Neural crest cell (in vitro differentiated cells): ENCODE measurements around the gene TMEM120B. TPM values are rescaled to one million over a fixed set of nuclear protein-coding genes. Genes with fewer than 3 reads are reported as not detected.

ENCODE experiments used
- DNase-seq: peaks from one replicate; pipeline ENCODE4 v3.0.0; 2021; ENCODE audit warnings: low read depth, mixed read lengths, low spot score
- H3K27ac Mint-ChIP-seq: one replicate; pipeline ENCODE4 v1.8.0; 2021; ENCODE audit warnings: mild to moderate bottlenecking, mixed read lengths; ENCODE audit not compliant: unreplicated experiment
- H3K27me3 Mint-ChIP-seq: 2 replicates; pipeline ENCODE4 v1.8.0; 2021; ENCODE audit warnings: low read depth, mild to moderate bottlenecking, mixed read lengths
- H3K36me3 Mint-ChIP-seq: 2 replicates; pipeline ENCODE4 v1.8.0; 2021; ENCODE audit warnings: low read depth, mild to moderate bottlenecking, mixed read lengths
- H3K4me1 Mint-ChIP-seq: 2 replicates; pipeline ENCODE4 v1.8.0; 2021; ENCODE audit warnings: mixed read lengths
- H3K4me3 Mint-ChIP-seq: one replicate; pipeline ENCODE4 v1.8.0; 2021; ENCODE audit warnings: mild to moderate bottlenecking, mixed read lengths
- H3K9me3 Mint-ChIP-seq: 2 replicates; pipeline ENCODE4 v1.8.0; 2021; ENCODE audit warnings: mixed read lengths
- CTCF ChIP-seq: fragments of 200-600 bp; sonication (generic); conservative IDR thresholded peaks from 2 replicates; pipeline ENCODE4 v1.5.0; 2021; ENCODE audit warnings: antibody characterized with exemption, mild to moderate bottlenecking
- total RNA-seq: library from RNA; stranded (reverse); gene quantifications from 2 replicates; pipeline ENCODE4 v1.2.1, GENCODE V29; 2021

TMEM120B gene
- total RNA-seq, 1 donor from 2014 or later = 14.1 TPM

- H3K27me3 Mint-ChIP-seq = peaks cover 45% of the 10 kb centered on the region
- peak overlapping the region; percentile 68 for H3K27ac Mint-ChIP-seq
- peak; percentile 76 for DNase-seq
- H3K4me1 Mint-ChIP-seq = peaks cover 58% of the 10 kb centered on the region
- peaks cover 18% of the 10 kb centered on the region for H3K36me3 Mint-ChIP-seq
- H3K9me3 Mint-ChIP-seq = no peaks in the 10 kb centered on the region
- peak overlapping the region; percentile 81 for H3K4me3 Mint-ChIP-seq
- peak; percentile 45 for TF ChIP-seq CTCF
Measured at GRCh38 chr12:121796855-121797751, 84.6 kb downstream of the TMEM120B start.

DNA sequence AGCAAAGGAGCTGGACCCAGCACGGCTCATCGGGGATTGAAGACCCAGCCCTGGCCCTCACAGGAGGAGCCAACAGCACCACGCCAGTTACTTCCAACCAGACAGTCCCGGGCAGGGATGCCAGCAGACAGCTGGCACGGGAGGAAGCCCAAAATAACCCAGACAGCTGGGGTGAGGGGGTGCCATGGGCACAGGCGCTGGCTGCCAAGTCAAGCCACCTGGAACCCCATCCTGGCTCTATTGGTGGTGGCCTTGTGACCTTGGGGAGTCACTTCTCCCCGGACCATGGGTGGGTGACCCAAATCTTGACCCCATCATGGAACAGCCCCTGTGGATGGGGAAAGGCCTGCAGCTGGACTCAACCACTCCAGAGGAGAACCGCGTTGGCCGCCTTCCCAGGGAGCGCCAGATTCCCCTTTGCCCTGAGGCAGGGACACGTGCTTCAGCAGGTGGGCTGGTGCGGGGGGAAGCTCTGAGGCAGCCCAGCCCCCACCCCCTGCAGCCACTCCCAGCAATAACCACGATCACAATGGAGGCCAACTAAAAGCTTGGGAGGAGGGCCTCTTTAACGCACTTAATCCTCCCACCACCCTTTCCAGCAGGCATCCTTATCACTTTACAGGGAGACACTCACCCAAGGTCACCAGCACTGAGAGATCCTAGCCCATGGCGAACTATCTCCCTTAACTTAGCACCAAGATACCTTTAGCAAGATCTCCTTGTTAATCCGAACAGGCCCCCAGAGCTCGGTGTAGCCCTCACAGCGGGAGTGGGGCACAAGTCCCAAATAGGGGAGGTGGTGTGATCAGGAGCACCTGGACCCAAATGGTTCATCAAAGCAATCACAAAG is 85.6 kb downstream of the TMEM120B start:
- Mint-ChIP-seq H3K4me3 (peak overlapping the region; percentile 86), H3K27ac (peak overlapping the region; percentile 40), H3K27me3 (peaks cover 45% of the 10 kb centered on the region), H3K36me3 (peaks cover 20% of the 10 kb centered on the region), H3K9me3 (no peaks in the 10 kb centered on the region), H3K4me1 (peaks cover 61% of the 10 kb centered on the region)
- no peak for TF ChIP-seq CTCF
- no peak for DNase-seq

- no peak for TF ChIP-seq CTCF
- peak overlapping the region; percentile 40 for H3K27ac Mint-ChIP-seq
- peaks cover 20% of the 10 kb centered on the region for H3K36me3 Mint-ChIP-seq
- H3K4me1 Mint-ChIP-seq = peaks cover 62% of the 10 kb centered on the region
- H3K9me3 Mint-ChIP-seq = no peaks in the 10 kb centered on the region
- peak overlapping the region; percentile 86 for H3K4me3 Mint-ChIP-seq
- no peak for DNase-seq
- H3K27me3 Mint-ChIP-seq = peaks cover 45% of the 10 kb centered on the region
Measured at GRCh38 chr12:121798787-121799155, 86.2 kb downstream of the TMEM120B start.

DNA sequence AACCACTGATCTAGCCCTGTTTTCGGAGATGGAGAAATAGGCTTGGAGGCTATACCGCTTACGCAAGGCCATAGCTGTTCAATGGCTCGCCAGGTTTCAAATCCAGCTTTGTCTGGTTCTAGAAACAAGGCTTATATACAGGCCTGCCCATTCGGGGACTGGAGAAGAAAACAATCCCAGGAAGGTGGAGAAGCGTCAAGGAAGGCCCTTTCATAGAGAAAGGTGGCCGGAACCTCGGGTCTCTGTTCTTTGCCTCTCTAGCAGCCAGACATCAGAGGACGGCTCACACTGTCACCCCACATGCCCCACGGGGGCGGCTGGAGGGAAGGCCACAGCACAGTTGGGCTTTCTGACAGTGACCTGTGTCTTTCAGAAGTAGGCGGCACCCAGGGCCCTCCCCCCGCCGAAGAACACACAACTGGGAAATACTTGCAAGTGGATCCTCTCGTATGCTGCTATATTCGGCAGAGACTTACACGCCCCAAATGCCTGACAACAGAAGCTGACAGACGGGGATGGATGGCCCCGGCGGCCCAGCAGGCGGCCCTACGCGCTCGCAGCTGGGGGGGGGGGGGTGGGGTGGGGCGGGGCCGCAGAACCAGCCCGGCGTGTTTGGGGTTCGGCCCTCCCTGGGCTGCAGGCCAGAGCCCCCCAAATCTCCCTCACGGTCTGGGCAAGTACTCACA is 86.7 kb downstream of the TMEM120B start:
- H3K27me3 Mint-ChIP-seq = peaks cover 41% of the 10 kb centered on the region
- peak overlapping the region; percentile 86 for H3K4me3 Mint-ChIP-seq
- H3K4me1 Mint-ChIP-seq = peaks cover 60% of the 10 kb centered on the region
- peak overlapping the region; percentile 85 for H3K27ac Mint-ChIP-seq
- TF ChIP-seq CTCF = no peak
- DNase-seq = no peak
- H3K36me3 Mint-ChIP-seq = peaks cover 19% of the 10 kb centered on the region
- H3K9me3 Mint-ChIP-seq = no peaks in the 10 kb centered on the region
